Ishikawa (cell line): ENCODE results near the gene ARHGEF3.

Source experiments
- CREB1 ChIP-seq: IDR thresholded peaks from 2 replicates; pipeline ENCODE4 v1.6.1; 2012; ENCODE audit warnings: low read depth
- EGR1 ChIP-seq: IDR thresholded peaks from 2 replicates; pipeline ENCODE4 v1.6.1; 2012
- EP300 ChIP-seq: IDR thresholded peaks from 2 replicates; pipeline ENCODE4 v1.6.1; 2012; ENCODE audit warnings: borderline replicate concordance
- FOXM1 ChIP-seq: IDR thresholded peaks from 2 replicates; pipeline ENCODE4 v1.6.1; 2012; ENCODE audit warnings: low read depth, borderline replicate concordance
- RAD21 ChIP-seq: IDR thresholded peaks from 2 replicates; pipeline ENCODE4 v1.6.1; 2012; ENCODE audit warnings: low read depth
- TAF1 ChIP-seq: IDR thresholded peaks from 2 replicates; pipeline ENCODE4 v1.6.1; 2012; ENCODE audit warnings: low read depth, mild to moderate bottlenecking
- TCF12 ChIP-seq: IDR thresholded peaks from 2 replicates; pipeline ENCODE4 v1.6.1; 2012; ENCODE audit warnings: low read depth
- YY1 ChIP-seq: IDR thresholded peaks from 2 replicates; pipeline ENCODE4 v1.6.1; 2012; ENCODE audit warnings: low read depth
- TF ChIP-seq, protein P1 (sequence below): IDR thresholded peaks from 2 replicates; pipeline ENCODE4 v1.6.1; 2012
- TF ChIP-seq, protein P2 (sequence below): IDR thresholded peaks from 2 replicates; pipeline ENCODE4 v1.6.1; 2012; ENCODE audit warnings: low read depth, mild to moderate bottlenecking

DNA sequence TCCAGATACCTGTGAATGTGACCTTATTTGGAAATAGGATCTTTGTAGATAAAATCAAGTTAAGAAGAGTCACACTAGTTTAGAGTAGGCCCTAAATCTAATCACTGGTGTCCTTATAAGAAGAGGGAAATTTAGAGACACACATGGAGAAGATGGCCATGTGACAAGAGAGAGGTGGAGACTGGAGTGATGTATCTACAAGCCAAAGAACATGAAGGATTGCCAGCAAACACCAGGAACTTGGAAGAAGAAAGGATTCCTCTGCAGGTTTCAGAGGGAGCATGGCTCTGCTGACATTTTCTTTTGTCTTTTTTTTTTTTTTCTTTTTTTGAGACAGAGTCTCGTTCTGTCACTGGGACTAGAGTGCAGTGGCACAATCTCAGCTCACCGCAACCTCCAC, 20.8 kb downstream of the ARHGEF3 start:
- TF ChIP-seq TCF12 = no peak
- TF ChIP-seq RAD21 = no peak
- TF ChIP-seq, protein P1, sequence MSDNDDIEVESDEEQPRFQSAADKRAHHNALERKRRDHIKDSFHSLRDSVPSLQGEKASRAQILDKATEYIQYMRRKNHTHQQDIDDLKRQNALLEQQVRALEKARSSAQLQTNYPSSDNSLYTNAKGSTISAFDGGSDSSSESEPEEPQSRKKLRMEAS = no peak
- TF ChIP-seq, protein P2, sequence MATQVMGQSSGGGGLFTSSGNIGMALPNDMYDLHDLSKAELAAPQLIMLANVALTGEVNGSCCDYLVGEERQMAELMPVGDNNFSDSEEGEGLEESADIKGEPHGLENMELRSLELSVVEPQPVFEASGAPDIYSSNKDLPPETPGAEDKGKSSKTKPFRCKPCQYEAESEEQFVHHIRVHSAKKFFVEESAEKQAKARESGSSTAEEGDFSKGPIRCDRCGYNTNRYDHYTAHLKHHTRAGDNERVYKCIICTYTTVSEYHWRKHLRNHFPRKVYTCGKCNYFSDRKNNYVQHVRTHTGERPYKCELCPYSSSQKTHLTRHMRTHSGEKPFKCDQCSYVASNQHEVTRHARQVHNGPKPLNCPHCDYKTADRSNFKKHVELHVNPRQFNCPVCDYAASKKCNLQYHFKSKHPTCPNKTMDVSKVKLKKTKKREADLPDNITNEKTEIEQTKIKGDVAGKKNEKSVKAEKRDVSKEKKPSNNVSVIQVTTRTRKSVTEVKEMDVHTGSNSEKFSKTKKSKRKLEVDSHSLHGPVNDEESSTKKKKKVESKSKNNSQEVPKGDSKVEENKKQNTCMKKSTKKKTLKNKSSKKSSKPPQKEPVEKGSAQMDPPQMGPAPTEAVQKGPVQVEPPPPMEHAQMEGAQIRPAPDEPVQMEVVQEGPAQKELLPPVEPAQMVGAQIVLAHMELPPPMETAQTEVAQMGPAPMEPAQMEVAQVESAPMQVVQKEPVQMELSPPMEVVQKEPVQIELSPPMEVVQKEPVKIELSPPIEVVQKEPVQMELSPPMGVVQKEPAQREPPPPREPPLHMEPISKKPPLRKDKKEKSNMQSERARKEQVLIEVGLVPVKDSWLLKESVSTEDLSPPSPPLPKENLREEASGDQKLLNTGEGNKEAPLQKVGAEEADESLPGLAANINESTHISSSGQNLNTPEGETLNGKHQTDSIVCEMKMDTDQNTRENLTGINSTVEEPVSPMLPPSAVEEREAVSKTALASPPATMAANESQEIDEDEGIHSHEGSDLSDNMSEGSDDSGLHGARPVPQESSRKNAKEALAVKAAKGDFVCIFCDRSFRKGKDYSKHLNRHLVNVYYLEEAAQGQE = no peak
- no peak for TF ChIP-seq YY1
- no peak for TF ChIP-seq TAF1
- no peak for TF ChIP-seq EGR1
- TF ChIP-seq CREB1 = no peak
- no peak for TF ChIP-seq EP300
- TF ChIP-seq FOXM1 = no peak
